Ishikawa (cell line): ENCODE data around the gene SLX1B.
"Not testable (repeated sequence)": the region's sequence is repeated elsewhere in the genome, so short reads cannot be mapped to it uniquely, and the experiment has no call there.

ENCODE experiments used
- EGR1 ChIP-seq: IDR thresholded peaks from 2 replicates; pipeline ENCODE4 v1.6.1; 2012
- EP300 ChIP-seq: IDR thresholded peaks from 2 replicates; pipeline ENCODE4 v1.6.1; 2012; ENCODE audit warnings: borderline replicate concordance
- NFIC ChIP-seq: IDR thresholded peaks from 2 replicates; pipeline ENCODE4 v1.6.1; 2012
- RAD21 ChIP-seq: IDR thresholded peaks from 2 replicates; pipeline ENCODE4 v1.6.1; 2012; ENCODE audit warnings: low read depth
- TCF12 ChIP-seq: IDR thresholded peaks from 2 replicates; pipeline ENCODE4 v1.6.1; 2012; ENCODE audit warnings: low read depth
- YY1 ChIP-seq: IDR thresholded peaks from 2 replicates; pipeline ENCODE4 v1.6.1; 2012; ENCODE audit warnings: low read depth

- not testable (repeated sequence) for TF ChIP-seq EP300, EGR1, TCF12, YY1, NFIC, RAD21
Measured at GRCh38 chr16:29469660-29470059, 15.3 kb downstream of the SLX1B start.
